NOMO-1 treated with DMSO at 0.1 percent for 48 hours (cell line): ENCODE data around the gene SENP2.
"Not testable (repeated sequence)": the region's sequence is repeated elsewhere in the genome, so short reads cannot be mapped to it uniquely, and the experiment has no call there.

Source experiments
- DNase-seq: peaks from one replicate; lab custom pipeline; 2025; ENCODE audit not compliant: unreplicated experiment; lab: John Stamatoyannopoulos, UW

The SENP2 gene

DNA sequence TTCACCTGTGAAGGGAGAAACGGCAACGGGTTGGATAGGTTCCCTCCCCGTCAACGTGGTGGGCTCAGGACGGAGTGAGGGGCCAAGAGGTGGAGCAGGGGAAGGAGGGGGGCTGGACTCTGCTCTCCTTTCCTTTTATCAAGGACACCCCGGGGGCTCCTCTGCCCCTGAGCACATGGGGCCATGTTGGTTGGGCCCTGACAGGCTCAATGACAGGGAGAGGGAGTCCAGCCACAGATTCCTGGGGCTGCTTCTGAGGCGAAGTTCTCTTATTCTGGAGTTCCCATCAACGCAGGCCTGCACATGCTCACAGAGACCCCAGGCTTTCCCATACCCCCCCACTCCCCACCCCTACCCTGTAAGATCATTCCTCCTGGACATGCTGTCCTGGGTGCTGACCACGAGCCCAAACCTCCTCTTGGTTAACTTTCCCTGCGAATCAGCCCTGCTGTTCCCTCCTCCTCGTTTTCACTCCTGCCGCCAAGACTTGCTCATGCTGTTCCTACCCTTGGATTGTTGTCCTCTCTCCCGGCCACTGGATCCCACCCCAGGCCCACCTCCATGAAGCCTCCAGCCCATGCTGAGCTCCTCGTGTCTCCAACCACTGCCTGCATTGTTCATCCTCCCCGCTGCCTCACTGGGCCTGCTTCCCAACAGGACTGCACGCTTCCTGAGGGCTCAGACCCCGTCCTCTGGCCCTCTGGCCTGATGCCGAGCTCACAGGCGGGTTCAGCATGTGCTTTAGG lies 61.2 kb downstream of the SENP2 start:
- no peak for DNase-seq

DNA sequence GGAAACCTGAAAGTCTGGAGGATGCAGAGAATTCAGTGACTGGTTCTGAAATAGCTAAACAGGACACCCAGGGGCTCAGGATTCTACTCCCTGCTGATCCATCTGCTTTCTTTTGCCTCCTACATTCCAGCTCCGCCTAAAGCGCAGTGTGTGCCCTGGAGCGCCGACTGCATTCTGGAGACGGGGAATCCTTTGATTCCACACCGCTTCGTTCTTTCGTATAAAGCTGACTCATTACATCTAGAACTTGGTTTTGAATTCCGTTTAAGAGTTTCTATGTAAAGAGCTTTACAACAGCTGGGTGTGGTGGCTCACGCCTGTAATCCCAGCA lies 61.8 kb downstream of the SENP2 start:
- no peak for DNase-seq

DNA sequence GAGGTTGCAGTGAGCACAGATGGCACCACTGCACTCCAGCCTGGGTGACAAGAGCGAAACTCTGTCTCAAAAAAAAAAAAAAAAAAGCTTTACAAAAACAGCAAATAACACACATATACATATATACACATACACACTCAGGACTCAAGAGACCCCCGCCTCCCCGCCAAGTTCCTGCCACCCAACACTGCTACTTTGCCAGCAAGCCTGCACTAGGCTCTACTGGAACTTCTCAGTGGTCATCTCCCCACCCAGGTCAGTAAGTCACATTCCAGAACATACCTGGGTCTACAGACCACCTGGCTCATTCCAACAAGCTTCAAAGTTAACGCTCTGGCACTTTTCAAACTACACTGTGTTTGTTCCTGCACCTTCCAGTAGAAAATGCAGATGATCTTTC lies 62.3 kb downstream of the SENP2 start:
- no peak for DNase-seq

DNA sequence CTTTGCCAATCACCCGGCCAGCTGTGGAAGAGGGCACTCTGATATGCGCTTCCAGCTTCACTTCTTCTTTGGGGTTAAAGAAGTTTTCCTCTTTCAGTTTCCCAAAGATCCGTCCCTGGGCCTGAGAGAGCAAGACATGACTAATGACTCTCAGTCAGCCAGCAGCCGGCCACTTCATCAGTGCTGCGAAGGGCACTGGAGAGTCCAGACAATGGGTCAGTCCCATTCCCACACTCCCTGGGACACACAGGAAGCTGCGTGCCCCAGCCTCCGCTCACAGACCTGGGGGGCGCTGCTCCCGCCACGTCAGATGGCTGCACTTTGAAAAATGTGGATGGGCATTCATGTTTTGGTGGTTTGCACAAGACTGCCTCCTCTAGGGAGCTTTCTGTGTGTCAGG lies 63.3 kb downstream of the SENP2 start:
- no peak for DNase-seq

DNA sequence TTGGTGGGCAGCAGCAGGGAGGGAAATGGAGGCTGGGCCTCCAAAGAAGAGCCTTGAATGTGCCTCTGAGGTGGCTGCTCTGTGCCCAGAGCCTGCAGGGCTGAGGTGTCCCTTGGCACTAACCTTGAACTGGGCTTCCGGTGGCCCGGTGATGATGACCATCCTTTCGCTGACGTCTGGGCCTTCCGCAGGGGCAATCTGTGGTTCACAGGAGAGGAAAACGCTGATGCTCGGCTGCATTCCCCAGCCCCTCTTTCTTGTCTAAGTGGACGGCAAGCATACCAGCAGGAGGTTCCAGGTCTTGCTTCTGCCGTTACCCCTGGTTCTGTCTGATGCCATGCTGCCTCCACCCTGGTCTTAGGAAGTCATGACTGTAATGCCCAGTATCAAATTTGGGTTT lies 65.9 kb downstream of the SENP2 start:
- no peak for DNase-seq

DNA sequence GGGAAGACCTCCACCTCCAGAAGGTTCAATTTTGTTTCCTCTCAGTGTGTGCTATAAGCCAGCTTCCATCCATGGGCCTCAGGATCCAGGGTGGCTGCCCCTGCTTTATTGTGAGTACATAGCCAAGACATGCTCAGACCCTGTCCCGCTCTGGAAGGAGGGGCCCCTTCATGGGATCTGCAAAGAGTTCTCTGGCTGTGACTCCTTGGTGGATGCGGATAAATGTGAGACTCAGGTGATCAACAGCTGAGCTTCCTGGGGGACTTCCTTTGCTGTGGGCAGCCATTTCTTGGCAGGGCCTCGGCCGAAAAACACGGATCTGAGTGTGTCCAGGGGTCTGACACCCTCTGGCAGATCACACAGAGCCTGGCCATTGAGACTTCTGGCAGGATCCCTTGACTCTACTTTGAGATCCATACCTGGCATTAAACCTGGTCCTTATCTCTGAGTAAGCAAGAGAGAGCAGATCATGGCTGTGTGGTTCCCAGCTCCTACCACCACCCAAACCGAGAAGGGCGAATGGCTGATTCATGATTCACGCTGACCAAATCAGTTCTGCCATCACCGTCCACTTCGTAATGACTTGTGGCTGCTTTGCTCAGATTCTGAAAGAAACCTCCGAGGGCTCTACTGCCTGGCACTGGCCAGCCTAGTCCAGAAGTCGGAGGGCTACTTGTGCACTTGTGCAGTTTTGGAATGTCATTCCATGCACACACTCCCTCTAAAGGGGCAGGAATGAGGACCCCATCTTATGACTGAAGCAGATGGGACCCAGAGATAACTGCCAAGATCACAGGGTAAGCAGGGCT lies 68.1 kb downstream of the SENP2 start:
- DNase-seq = no peak

DNA sequence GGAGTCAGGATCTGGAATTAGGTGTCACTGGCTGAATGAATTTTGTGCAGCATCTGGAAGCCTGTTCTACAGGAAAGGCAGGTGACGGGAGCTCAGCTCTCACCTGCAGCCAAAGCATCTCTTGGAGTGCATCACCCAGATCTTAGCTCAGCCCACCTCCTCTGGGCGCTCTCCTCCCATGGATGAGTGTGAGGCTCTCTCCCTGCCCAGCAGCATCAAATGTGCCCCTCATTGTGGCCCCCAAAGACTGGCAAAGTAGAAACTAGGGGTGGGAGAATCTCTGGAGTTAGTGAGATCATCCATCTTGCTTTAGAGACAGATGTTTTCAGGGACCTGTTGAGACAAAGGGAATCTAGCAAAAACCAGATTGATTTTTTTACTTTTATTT lies 68.7 kb downstream of the SENP2 start:
- no peak for DNase-seq

DNA sequence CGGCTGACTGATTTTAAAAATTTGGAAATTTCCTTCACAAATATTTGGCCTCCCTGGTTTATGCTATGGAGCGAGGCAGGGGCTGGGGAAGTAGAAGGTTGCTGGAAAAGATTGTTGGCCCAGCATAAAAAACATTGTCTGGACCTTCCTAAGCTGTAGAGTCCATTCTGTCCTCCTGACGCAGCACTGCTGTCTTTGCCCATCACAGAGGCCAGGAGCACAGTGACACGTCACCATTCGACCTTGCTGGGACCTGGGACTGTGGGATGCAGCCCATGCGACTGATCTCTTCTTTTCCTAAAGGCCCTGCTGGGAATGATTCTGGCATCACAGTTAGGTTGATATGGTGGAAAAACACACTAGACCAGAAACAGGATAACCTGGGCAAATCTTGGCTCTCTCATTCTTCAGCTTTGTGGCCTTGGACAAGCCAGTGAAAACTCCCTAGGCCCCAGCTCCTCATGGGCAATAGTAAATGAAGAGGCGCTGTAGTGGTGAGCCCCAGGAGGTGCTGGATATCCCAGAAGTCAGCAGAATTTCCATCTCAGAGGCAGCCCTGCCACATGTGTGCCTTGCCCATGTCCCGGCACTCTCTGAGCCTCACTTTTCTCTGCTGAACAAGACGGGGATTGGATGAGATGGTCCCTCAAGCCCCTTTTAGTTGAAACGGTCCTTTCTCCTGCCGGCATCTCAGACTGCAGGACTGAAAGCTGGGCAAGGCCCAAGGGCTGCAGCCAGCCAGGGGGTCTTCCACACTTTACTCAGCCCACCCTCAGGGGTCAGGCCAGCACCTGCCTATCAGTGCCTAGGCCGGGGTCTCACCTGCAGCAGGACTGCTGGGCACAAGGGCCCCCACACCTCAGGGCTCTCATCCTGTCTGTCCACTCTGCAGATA lies 69.6 kb downstream of the SENP2 start:
- DNase-seq = no peak

DNA sequence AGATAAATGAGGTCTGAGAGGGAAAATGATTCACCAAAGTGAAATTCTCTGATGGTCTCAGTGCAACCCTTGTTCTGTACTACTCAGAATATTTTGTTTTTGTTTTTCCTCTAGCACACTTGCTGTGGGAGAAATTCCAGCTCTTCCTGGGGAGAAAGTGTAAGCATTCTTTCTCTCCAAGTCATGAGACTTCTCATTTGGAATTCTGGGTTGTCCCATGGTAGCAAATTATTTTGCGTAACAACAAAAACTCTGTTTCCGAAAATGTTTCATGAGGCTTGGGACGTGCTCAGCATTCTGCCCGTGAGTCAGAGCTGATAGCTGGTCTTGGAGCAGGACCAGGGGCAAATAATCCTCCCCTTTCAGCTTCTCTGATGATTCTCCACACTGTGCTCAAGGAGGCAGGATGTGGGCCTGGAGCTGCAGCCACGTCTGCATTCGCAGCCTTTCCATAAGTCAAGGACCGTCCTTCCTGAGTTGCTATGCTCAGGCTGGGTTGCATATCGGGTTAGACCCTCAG lies 70.3 kb downstream of the SENP2 start:
- DNase-seq = no peak

DNA sequence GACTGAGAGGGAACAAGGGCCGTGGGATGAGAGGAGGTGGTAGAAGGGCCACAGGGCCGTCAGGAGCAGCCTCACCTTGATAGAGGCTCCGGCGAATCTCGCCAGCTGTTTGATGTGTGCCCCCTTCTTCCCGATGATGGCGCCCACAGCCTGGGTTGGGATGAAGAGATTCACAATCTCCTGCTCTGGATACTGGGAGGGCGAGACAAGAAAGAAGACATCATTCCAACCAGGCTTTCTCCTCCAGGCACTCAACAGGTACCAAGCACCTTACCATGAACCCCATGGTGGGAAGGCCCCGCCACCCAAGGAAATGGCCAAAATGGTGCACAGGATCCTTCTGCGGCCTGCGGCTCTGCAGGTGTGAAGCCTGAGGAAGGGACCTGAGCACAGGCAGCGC lies 71.1 kb downstream of the SENP2 start:
- DNase-seq = no peak

DNA sequence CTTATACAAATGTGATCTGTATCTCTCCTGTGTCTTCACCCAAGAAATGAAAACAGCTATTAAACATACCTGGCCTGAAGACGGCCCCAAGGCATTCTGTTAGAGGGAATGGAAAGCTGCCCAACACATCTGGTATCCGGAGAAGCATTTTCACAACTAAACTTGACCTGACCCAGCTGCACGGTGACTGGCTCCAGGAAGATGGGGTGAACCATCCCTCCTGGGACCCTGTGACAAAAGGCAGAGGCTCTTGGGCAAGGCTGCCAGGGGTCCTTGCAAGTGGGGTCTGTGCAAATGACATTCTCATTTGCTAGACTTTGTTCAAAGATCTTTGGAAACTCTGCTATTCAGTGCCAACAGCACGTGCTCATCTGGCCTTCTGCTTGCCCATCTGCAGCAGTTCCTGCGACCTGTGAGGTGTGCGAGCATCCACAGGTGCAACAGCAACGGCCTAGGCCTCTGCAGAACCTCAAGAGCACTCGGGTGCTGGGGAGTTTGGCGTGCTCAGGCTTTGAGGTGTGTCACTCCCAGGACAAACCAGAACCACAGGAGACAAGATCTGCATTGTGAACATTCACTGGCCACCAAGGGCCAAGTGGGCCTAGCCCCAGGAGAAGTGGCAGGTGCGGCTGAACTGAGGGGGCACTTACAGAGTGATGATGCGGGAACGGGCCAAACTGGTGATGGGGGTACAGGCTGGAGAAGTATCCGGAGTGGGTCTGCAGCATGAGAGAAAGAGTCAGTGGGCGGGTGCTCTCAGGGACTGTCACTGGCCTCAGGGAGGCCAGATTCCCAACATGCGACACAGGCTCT lies 71.8 kb downstream of the SENP2 start:
- DNase-seq = no peak

DNA sequence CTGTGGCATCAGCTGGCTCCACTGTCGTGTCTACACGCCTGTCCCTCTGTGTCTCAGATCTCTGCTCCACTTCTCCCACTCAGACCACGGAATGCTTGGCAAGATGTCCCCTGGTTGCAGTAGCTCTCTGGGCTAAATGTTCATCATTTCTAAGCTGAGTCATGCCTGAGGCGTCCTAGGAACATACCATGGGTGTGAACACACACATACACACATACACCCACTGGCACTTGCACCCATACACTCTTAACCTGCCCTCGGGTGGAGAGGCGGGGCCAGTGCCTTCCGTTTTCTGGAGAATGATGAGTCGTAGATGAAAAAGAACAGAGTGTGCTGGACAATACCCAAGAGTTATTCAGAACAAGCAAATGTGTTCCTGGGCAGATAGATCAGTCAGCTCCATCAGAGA lies 72.4 kb downstream of the SENP2 start:
- DNase-seq = no peak

DNA sequence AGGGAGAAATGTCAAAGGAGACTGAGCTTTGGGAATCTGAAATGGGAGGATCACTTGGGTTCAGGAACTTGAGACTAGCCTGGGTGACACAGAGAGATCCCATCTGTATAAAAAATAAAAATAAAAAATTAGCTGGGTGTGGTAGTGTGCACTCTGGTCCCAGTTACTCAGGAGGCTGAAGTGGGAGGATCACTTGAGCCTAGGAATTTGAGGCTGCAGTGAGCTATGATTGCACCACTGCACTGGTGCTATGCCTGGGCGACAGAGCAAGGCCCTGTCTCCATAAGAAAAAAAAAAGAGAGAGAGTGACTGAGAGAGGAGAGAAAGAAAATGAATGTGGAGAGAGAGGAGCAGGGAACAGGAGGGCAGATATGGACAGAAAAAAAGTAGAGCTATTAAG lies 72.8 kb downstream of the SENP2 start:
- DNase-seq = no peak

DNA sequence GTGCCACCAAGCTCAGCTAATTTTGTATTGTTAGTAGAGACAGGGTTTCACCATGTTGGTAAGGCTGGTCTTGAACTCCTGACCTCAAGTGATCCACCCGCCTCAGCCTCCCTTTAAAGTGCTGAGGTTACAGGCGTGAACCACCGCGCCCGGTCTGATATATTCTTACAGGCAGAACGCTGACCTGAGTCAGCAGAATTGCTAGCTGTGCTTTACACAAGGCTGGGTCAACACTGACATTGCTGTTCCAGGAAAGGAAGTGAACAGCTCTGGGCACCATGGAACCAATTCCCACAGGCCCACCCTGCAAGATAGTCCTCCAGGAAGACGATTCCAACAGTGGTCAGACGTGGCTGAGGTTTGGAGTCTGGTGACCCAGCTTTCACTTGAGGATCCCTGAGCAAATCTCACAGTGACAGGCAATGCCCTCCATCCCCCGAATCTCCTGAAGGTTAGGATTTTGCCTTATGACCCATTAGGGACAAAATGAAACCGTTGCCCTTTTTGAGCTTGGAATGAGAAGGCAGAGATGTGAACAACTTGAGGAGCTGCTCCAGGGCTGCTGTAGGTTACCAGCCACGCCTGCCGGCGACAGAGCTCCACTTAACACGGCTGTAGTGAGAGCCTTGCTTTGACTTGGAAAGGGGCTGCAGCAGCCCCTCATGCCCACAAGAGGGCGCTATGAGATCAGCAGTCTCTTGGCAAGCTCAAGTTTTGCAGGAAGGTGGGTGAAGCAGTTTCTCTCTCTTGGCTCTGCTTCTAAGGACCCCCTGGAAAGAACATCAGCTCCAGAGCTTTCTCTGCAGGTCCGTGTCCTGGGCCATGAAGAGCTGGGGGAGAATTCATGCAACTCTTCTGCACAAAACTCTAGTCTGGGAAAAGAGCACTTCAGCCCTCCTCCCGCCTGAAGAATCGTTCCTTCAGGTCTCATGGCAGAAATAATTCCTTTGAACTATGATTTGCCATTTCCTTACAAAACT lies 74.1 kb downstream of the SENP2 start:
- DNase-seq = peak; percentile 86

DNA sequence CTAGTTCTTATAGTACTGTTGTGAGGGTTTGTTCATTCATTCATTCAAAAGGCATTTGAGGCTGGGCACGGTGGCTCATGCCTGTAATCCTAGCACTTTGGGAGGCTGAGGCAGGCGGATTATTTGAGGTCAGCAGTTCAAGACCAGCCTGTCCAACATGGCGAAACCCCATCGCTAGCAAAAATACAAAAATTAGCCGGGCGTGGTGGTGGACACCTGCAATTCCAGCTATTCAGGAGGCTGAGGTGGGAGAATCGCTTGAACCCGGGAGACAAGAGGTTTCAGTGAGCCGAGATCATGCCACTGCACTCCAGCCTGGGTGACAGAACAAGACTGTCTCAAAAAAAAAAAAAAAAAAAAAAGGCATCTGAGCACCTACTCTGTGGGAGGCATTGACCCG lies 75.2 kb downstream of the SENP2 start:
- DNase-seq = not testable (repeated sequence)

DNA sequence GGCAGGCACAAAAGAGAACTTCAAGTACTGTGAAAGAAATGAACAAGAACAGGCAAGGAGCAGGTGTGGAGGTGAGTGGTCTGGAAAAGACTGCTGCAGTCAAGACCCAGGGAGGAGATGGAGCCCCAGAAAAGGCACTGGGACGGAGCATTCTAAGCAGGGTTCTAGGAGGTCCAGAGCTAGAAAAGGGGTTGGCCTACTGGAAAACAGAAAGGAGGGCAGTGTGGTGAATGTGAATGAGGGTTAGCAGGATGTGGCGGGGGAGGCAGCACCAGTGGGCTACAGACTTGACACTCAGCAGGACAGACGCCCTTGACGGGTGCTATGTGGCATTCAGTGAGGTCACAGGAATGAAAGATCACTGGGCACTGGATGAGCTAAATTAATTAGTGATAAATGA lies 75.7 kb downstream of the SENP2 start:
- DNase-seq = no peak

DNA sequence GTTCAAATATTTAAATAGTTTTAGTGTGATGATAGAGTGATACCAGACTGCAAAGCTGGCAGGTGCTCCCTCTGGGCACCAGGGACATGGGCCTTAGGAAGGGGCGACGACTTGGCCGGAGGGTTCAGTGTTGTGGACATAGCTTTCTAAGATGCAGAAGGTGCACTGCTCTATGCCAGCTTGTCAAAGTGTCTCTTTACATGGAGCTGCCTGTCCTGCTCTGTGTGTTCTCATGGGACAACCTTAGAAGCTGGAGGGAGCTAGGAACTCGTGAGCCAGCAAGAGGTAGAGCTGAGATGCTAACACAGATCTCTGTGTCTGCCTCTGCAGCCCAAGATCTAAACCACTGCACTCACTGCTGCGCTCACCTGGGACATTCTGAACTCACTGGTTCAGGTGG lies 77.8 kb downstream of the SENP2 start:
- no peak for DNase-seq

DNA sequence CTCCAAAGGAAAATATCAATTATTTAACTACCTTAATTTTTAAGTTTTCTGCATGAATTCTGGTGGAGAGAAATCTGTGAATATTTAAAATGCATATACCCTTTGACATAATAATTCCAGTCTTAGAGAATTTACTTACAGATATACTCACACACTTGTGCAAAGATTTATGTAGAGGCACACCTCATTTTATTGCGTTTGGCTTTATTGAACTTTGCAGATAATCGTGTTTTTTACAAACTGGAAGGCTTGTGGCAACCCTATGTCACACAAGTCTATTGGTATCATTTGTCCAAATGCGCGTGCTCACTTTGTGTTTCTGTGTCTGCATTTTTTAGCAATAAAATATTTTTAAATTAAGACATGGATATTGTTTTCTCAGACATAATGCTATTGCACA lies 81.5 kb downstream of the SENP2 start:
- no peak for DNase-seq

DNA sequence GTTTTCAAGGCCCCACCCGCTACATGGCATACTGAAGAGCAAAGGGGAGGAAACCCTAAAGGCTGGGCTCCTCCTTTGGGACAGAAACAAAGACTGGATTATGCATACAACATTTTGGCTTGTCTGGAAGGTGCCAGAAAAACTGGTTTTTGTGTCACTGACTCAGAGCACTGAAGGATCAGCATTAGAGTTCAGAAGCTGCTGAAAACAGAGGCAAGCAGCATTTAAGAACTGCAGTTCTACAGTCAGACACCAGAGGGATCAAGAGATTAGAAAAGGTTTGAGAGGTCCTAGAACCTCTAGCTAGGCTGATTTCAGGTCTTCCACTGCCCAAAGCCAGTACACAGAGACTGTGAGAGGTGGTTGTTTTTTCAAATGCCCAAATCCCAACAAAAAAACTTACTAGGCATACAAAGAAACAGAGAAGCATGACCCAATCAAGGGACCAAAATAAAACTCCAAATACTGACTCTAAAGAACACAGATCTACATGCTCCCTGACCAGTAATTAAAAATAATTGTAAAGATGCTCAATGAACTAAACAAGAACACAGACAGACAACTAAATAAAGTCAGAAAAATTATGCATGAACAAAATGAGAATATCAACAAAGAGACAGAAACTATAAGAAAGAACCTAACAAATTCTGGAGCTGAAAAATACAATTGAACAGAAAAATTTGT lies 91.2 kb downstream of the SENP2 start:
- peak; percentile 87 for DNase-seq
